Measurements from ENCODE around the gene LRPPRC.
"Not testable (repeated sequence)": the region's sequence is repeated elsewhere in the genome, so short reads cannot be mapped to it uniquely, and the experiment has no call there.

LRPPRC gene

DNA sequence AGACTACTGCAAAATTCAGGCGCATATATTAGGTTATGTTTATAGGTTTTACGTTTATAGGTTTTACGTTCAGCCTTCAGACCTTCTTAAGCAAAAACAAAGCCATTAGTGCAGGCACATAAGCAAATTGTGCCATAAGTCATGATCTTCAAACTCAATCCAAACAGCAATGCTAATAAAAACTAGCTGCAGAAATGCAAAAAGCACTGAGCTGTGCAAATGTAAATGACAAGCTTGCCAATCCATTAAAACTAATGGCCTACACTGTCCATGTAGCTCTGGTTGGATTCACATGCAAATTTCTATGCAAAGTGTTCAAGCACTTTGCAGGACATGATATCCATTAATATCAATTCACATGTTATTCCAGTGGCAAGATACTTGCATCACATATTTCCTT, 50.9 kb downstream of the LRPPRC start:
- Mint-ChIP-seq H3K27me3 (no peaks in the 10 kb centered on the region), H3K9me3 (no peaks in the 10 kb centered on the region), H3K27ac (no peak overlapping the region), H3K4me3 (no peak overlapping the region), H3K36me3 (ENCODE audit: low read depth) (peaks cover 91% of the 10 kb centered on the region), H3K4me1 (ENCODE audit: low read depth) (no peaks in the 10 kb centered on the region)

DNA sequence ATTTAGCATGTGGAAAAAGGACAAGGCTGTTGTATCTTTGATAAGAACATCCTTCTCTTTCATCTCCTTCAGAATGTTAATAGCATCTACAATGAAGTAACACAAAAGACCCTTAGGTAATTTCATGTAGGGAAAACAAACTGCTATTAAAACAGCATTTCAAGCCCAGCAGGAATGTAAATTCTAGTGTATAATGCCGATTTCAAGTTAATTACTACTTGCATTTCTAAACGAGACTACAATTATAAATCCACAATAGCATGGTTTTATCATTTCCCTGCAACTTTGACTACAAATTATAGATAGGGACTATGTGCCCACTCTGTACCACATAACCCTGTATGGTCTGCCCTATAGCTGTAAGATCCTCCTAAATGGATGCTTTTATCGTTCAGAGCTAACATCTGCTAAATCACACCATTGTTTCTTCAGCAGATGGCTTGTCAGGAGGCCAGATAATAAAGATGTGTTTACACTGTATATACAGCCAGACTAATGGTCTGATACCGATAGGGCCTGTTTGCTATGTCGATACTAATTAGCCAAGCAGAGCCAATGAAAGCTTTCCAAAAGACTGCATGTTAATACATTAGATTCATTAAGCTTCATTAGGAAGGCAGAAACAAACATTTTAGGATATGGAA, 51.9 kb downstream of the LRPPRC start:
- Mint-ChIP-seq H3K27ac (no peak overlapping the region), H3K27me3 (no peaks in the 10 kb centered on the region), H3K4me3 (no peak overlapping the region), H3K9me3 (no peaks in the 10 kb centered on the region), H3K36me3 (ENCODE audit: low read depth) (peaks cover 90% of the 10 kb centered on the region), H3K4me1 (ENCODE audit: low read depth) (no peaks in the 10 kb centered on the region)

DNA sequence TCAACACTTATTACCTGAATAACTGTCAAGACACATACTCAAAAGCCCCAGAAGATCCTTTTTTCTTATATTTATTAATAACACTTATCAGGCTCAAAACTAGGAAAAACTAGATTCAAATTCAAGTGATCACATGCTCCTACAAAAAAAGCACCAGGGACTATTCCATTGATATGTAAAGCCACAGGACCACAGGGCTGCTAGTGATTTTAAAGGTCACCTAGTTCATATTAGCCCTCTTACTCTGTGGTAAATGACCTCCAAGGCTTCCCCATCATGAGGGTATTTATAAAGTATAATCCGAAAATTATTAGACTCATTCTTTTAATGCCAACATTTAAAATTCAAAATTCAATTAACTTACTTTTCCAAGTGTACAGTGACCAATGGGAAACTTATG, 52.5 kb downstream of the LRPPRC start:
- H3K4me1 Mint-ChIP-seq (ENCODE audit: low read depth): no peaks in the 10 kb centered on the region
- peak overlapping the region; percentile 61 for H3K27ac Mint-ChIP-seq
- no peaks in the 10 kb centered on the region for H3K9me3 Mint-ChIP-seq
- H3K27me3 Mint-ChIP-seq: no peaks in the 10 kb centered on the region
- peaks cover 89% of the 10 kb centered on the region for H3K36me3 Mint-ChIP-seq (ENCODE audit: low read depth)
- no peak overlapping the region for H3K4me3 Mint-ChIP-seq

DNA sequence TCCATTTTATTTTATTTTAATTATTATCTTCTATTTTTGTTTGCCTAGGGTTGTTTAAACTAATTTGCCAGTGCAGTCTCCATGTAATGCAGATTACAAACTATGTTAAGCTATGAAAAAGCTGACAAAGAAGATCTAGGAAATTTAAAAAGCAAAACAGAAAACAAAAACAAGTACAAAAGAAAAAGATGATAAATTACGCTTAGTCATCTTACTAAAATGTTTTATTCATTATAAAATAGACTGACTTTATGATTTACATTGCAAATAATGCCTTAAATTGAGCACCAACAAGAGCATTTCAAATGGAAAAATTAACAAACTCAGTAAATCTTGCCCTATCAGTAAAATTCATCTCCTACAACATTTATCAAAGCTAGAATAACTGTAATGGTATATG, 52.9 kb downstream of the LRPPRC start:
- peak overlapping the region; percentile 61 for H3K27ac Mint-ChIP-seq
- H3K36me3 Mint-ChIP-seq (ENCODE audit: low read depth): peaks cover 88% of the 10 kb centered on the region
- H3K9me3 Mint-ChIP-seq: no peaks in the 10 kb centered on the region
- no peaks in the 10 kb centered on the region for H3K4me1 Mint-ChIP-seq (ENCODE audit: low read depth)
- H3K27me3 Mint-ChIP-seq: no peaks in the 10 kb centered on the region
- no peak overlapping the region for H3K4me3 Mint-ChIP-seq

DNA sequence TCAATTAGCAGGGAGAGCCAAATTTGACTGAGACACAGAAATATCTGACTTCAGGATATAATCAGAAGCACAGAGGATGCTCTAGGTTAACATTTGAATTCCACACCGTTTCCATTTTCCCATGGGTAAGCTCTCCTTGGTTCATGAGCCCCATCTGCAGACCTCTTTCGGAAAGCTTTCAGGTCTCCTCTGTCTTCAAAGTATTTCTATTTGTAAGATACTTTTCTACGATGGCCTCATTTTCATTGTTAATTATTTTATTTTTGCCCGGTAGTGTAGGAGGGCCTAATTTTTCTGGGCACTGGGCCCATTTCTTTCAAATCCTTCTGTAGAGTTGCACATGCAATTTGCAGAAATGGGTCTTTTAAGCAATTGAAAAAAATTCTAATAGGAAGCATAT, 53.8 kb downstream of the LRPPRC start:
- Mint-ChIP-seq H3K4me1 (ENCODE audit: low read depth) (peaks cover 1% of the 10 kb centered on the region), H3K27ac (no peak overlapping the region), H3K36me3 (ENCODE audit: low read depth) (peaks cover 86% of the 10 kb centered on the region), H3K27me3 (no peaks in the 10 kb centered on the region), H3K4me3 (no peak overlapping the region), H3K9me3 (no peaks in the 10 kb centered on the region)

- Mint-ChIP-seq H3K27me3 (no peaks in the 10 kb centered on the region), H3K36me3 (ENCODE audit: low read depth) (peaks cover 84% of the 10 kb centered on the region), H3K4me1 (ENCODE audit: low read depth) (peaks cover 3% of the 10 kb centered on the region), H3K27ac (no peak overlapping the region), H3K4me3 (no peak overlapping the region), H3K9me3 (no peaks in the 10 kb centered on the region)
Observed at GRCh38 chr2:43941359-43941758, 54.4 kb downstream of the LRPPRC start.

- no peaks in the 10 kb centered on the region for H3K27me3 Mint-ChIP-seq
- H3K4me3 Mint-ChIP-seq: no peak overlapping the region
- H3K27ac Mint-ChIP-seq: no peak overlapping the region
- no peaks in the 10 kb centered on the region for H3K9me3 Mint-ChIP-seq
- H3K36me3 Mint-ChIP-seq (ENCODE audit: low read depth): peaks cover 75% of the 10 kb centered on the region
- H3K4me1 Mint-ChIP-seq (ENCODE audit: low read depth): peaks cover 12% of the 10 kb centered on the region
Observed at GRCh38 chr2:43939695-43940256, 56.0 kb downstream of the LRPPRC start.

GRCh38 chr2:43937269-43937820, 58.4 kb downstream of the LRPPRC start:
- Mint-ChIP-seq H3K4me3 (no peak overlapping the region), H3K4me1 (ENCODE audit: low read depth) (peaks cover 21% of the 10 kb centered on the region), H3K9me3 (no peaks in the 10 kb centered on the region), H3K27ac (no peak overlapping the region), H3K36me3 (ENCODE audit: low read depth) (peaks cover 74% of the 10 kb centered on the region), H3K27me3 (no peaks in the 10 kb centered on the region)

DNA sequence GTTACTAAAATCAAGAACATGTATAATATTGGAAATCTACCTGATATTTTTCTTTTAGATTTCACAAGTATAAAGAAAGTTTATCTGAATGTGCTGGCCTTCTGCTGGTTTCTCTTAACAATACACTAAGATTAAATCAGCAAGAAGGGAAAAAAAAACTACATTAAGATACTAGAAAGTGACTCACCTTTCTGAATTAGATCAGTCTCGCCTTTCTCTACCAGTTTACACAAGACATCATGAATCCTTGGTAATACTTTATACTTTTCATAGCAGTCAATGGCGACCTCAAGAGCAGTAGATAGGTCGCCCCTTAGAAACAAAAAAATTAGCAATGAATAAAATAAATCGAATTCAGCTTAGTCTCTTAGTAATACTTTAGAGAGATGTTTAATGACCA, 61.2 kb downstream of the LRPPRC start:
- Mint-ChIP-seq H3K27me3 (no peaks in the 10 kb centered on the region), H3K27ac (no peak overlapping the region), H3K9me3 (no peaks in the 10 kb centered on the region), H3K4me1 (ENCODE audit: low read depth) (peaks cover 21% of the 10 kb centered on the region), H3K36me3 (ENCODE audit: low read depth) (peaks cover 76% of the 10 kb centered on the region), H3K4me3 (no peak overlapping the region)

GRCh38 chr2:43931293-43931692, 64.5 kb downstream of the LRPPRC start:
- Mint-ChIP-seq H3K4me3 (no peak overlapping the region), H3K4me1 (ENCODE audit: low read depth) (peaks cover 18% of the 10 kb centered on the region), H3K9me3 (no peaks in the 10 kb centered on the region), H3K36me3 (ENCODE audit: low read depth) (peaks cover 75% of the 10 kb centered on the region), H3K27ac (no peak overlapping the region), H3K27me3 (no peaks in the 10 kb centered on the region)

GRCh38 chr2:43927442-43927841, 68.3 kb downstream of the LRPPRC start:
- Mint-ChIP-seq H3K4me1 (ENCODE audit: low read depth) (no peaks in the 10 kb centered on the region), H3K4me3 (no peak overlapping the region), H3K27me3 (no peaks in the 10 kb centered on the region), H3K36me3 (ENCODE audit: low read depth) (peaks cover 74% of the 10 kb centered on the region), H3K9me3 (no peaks in the 10 kb centered on the region), H3K27ac (no peak overlapping the region)

DNA sequence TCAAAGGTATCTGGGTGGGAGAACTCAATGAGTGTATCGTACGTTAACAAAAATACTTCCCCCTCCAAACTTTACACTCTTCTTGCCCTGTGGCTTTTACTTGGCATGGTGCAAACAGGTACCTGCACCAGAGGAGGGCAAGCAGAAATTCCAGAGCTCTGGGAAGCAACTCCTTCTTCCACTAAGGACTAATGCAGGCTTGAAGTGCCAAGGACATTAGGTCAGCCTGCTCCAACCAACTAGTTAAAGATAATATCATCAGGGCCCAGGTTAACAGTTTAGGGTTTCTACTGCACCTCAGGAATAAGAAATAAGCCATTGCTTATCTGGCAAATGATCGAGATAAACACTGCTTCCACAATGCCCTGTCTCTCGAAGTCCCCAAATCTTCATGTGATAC, 70.4 kb downstream of the LRPPRC start:
- Mint-ChIP-seq H3K36me3 (ENCODE audit: low read depth) (peaks cover 66% of the 10 kb centered on the region), H3K9me3 (no peaks in the 10 kb centered on the region), H3K4me3 (no peak overlapping the region), H3K27ac (no peak overlapping the region), H3K4me1 (ENCODE audit: low read depth) (no peaks in the 10 kb centered on the region), H3K27me3 (no peaks in the 10 kb centered on the region)

- Mint-ChIP-seq H3K27ac (no peak overlapping the region), H3K9me3 (no peaks in the 10 kb centered on the region), H3K27me3 (no peaks in the 10 kb centered on the region), H3K4me3 (no peak overlapping the region), H3K4me1 (ENCODE audit: low read depth) (no peaks in the 10 kb centered on the region), H3K36me3 (ENCODE audit: low read depth) (peaks cover 62% of the 10 kb centered on the region)
Observed at GRCh38 chr2:43924463-43924862, 71.3 kb downstream of the LRPPRC start.

- H3K36me3 Mint-ChIP-seq (ENCODE audit: low read depth): peaks cover 78% of the 10 kb centered on the region
- H3K4me1 Mint-ChIP-seq (ENCODE audit: low read depth): peaks cover 13% of the 10 kb centered on the region
- not testable (repeated sequence) for H3K27me3 Mint-ChIP-seq, H3K9me3 Mint-ChIP-seq, H3K27ac Mint-ChIP-seq, H3K4me3 Mint-ChIP-seq
Observed at GRCh38 chr2:43911136-43911790, 84.5 kb downstream of the LRPPRC start.

DNA sequence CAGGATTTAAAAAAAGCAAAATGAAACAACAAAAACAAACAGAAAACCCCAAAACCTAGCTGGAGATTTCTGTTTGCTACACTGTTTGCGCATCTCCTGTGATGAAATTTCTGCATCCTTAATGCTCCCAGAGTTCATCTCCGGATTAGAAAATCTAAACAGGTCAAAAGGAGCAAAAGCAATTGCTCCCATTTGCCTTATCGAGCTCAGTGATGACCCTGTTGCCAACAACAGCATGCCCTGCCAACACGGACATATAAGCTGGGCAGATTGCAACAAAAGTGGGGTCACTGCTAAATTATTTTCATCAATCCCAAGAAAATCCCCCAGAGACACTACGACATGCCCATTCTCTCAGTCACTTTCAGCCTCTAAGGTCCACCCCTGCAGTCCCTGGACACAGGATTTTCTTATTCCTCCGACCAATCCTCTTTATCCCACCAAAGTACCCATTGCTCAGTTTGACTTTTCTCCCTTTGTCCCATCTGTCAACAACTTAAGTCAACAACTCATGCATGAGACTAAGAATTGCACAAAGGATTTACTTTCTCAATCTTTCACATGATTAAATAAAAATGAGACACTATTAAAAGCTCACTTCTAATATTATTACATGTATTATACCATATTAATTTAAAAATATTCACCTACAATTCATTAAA, 89.2 kb downstream of the LRPPRC start:
- Mint-ChIP-seq H3K9me3 (no peaks in the 10 kb centered on the region), H3K36me3 (ENCODE audit: low read depth) (peaks cover 78% of the 10 kb centered on the region), H3K4me3 (no peak overlapping the region), H3K4me1 (ENCODE audit: low read depth) (peaks cover 29% of the 10 kb centered on the region), H3K27ac (peak overlapping the region; percentile 29), H3K27me3 (no peaks in the 10 kb centered on the region)
